Posterior vena cava (tissue), 2 donors: ENCODE data around the gene ASB18. TPM values are rescaled to one million over a fixed set of nuclear protein-coding genes. Genes with fewer than 3 reads are reported as not detected.

ENCODE experiments used
- DNase-seq: peaks from one replicate; pipeline ENCODE4 v3.0.0-alpha.2; 2020; ENCODE audit warnings: low spot score
- intact Hi-C, 2 donors: fragments of 100-400 bp; cut with DNase I; formaldehyde crosslinking; loops; one replicate each; pipeline versions ENCODE4 v1.14.1 to v1.14.2; 2022 to 2023
- total RNA-seq, 2 donors: library from RNA; stranded (reverse); fragmentation: NEBNext Ultra II Directional; extraction: Animal tissue kit (Norgen Biotek cat#: 25700); gene quantifications; one replicate each; pipeline ENCODE4 v1.2.1, GENCODE V29; 2021
- donor health status: DM: yes; HTN: yes; CAD: no.
- donor health status: DM: yes; HTN: yes; CAD: no.

Gene ASB18
- total RNA-seq, 2 donors from 2014 or later = not detected

DNA sequence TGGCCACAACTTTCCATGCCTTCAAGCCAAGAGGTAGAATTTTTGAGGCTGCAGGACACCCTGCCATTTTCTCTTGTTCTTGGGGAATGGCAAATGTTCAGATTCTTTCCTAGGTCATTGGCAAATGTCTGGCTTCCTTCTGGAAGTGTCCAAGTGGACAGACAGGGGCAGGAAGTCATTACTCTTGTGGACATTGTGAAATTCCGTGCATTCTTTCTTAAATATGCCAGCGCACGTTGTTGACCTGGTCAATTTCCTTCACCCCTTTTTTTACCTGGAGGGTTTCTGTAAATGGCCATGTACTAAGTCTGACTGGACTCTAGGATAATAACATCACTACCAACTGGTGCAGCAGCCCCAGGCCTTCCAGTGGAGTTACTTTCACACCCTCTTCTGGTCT is 13.9 kb downstream of the ASB18 start:
- DNase-seq = no peak
- intact Hi-C loops = no loop called here

DNA sequence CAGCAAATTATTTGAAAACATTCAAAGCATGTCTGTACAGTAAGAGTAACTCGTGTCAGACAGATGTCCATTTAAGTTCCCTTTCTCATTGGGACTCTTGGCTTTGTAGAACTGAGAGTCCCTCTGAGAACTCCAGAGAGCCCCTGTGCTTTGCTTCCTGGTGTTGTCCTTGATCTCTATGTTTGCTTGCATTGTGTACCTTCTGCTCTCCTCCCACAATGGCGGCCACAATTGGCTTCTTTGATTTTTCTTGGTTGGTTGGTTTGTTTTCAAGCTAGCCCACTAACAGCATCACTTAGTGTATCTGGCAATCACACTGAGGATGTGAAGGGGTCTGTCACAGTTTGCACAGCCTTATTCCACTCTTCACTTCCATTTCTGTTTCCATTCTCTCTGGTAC is 15.1 kb downstream of the ASB18 start:
- no peak for DNase-seq
- intact Hi-C loops = no loop called here

DNA sequence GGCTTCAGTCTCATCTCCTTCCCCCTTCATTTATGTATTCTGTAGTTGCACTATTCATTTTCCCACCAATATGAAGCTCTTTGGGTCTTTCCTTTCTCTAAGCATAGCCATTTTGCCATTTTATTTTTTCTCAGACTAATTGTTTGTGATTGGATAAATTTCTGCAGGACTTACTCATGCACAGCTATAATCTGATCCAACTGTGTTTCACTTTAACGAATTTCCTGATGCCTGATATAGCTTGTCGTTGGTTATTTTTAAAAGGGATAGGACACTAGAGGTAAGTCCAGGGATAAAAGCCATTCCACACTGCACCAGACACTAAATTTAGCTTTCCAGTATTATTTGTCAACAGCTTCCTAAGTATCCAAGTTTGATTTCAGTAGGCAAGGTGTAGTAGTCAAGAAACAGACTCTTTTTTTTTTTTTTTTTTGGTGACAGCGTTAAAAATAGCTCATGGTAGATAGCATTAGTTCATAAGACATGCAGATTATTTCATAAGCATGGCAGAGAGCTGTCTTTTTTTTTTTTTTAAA is 17.4 kb downstream of the ASB18 start:
- intact Hi-C loops = no loop called here
- no peak for DNase-seq

DNA sequence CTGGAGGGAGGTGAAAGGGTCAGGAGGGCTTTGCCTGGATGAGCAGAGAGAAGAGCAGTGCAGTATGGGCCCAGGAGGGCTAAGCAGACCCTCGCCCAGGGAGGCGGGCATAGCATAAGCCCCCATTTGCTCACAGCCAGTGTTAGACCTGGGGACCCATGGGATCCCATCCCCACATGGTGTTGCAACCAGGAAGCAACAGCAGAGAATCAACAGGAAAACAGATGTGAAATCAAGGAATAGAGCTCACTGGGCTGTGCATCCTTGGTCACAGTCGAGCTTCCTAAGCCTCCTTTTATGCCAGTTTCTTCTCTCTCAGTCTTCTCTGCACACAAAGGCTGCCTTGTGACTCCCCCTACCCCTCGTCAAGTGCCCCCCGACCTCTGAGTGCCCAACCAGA is 19.9 kb downstream of the ASB18 start:
- DNase-seq = no peak

DNA sequence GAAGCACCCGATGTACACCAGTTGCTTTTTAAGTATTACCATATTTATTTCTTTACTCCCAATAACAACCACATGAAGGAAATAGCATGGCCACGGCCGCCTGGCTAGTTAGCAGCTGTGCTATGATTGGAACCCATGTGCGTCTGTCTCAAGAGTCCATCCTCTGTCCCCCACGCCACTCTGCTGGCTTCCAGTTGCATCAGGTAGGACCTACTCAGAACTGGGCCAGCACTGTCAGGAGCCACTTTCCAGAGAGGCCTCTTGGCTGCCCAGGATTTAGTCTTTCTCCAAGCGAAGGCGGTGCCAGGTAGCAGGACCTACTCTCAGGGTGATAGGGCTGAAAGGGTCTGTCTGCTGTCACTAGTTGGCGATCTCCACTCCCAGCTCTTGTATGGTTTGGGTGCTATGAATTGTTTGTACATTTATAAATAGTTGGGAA is 22.1 kb downstream of the ASB18 start:
- intact Hi-C loops = no loop called here
- DNase-seq = no peak

More for the DNA sequence above, 19.9 kb downstream of the ASB18 start:
- intact Hi-C loops = no loop called here

DNA sequence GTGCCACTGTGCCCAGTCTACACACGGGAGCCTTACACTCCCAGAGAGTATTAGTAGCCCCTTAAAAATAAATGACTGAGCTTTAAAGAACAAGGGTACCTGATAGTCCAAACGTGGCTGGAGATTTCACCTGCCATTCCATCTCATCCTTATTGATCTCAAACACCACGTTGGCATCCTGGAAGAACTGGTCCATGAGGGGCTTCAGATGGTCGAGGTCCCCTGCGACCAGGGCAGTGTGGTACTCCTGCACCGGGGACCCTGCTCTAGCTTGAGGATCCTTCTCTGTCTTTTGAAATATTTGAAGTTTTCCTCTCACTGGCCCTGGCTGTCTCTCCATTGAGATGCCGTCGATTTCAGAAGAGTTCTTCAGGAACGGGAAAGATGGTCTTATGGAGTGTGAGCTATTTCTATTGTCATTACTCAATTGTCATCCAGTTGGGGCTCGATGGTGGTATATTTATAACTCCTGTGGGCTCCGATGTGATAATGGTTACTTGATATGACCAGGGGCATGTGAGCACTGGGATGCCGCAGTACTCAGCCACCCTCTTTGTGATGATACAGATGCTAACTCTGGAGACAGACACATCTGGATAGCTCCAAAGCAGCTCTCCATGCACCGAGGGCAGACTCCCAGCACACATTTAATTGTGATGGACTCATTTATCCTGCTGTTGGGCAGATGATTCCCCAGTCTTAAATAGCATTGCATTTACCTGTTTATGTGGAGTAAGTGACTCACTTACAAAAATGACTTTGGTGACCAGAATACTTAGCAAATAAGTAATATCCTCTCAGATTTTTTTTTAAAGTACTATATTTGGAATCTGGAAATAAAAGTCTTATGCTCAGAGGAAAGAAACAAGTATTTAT is 22.8 kb downstream of the ASB18 start:
- intact Hi-C loops = no loop called here
- DNase-seq = no peak

DNA sequence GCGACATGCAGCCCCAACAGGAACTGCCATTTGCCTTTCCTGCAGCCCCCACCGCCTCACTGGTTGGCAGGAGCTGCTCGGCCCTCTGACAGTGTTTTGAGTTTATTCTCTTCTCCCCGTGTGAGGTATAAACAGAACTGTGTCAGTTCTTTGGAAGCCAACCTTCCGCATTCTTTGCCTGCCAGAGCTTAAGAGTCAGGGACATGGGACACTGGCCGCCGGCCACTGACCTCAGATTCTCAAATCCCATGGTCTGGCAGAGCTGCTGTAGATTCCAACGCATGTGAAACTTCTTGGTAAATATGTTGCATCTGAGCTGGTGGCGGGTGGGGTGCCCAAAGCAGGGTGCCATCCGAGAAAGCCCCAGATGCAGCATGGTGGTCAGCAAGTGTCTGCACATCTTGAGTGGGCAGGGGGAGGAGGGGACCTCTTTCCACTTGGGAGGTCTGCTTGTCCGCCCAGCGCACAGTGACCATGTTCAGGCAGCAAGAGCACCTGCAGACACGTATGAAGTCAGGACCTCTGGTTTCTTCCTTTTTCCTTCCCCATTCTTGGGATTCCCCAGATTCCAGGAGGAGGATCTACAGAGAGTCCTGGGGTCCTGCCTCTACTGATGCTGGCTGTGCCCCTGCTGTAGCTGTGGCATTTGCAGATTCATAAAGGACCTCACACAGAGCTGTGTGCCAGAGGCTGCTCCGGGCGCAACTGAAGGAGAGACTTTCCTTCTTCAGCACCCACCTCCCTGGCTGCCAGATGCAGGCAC is 23.8 kb downstream of the ASB18 start:
- intact Hi-C loops = no loop called here
- DNase-seq = no peak

DNA sequence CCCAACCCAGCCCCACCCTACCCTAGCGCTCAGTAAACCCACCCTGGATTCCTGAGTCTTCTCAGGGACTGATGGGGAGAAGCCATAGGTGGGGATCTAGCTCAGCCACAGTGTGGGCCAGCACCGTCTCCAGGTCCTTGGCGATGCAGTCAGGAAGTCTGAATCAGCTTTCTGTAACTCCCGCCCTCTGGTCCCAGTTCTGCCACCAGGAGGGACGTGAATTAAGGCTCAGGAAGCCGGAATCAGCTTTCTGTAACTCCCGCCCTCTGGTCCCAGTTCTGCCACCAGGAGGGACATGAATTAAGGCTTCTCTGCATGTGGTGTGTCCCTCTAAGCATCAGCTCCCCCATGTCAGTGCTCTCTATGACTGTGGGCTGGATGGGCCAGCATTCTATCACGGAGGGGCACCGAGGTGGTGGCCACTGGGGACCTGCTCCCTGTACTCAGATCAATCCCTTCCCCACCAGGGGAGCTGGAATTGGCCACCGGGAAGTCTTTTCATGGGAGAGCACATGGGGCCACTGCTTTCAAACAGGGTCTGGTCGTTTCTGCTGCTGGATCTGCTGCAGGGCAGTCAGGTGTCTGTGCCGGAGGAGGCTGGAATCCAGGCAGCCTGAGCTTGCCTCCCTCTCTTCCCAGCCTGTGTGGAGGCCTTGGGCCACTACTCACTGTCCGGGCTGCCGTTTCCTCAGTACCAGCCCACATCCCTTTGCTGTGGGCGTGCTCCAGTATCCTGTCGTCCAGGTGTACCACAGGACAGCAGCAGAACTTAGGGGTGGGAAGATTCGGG is 24.7 kb downstream of the ASB18 start:
- intact Hi-C loops = no loop called here
- no peak for DNase-seq

DNA sequence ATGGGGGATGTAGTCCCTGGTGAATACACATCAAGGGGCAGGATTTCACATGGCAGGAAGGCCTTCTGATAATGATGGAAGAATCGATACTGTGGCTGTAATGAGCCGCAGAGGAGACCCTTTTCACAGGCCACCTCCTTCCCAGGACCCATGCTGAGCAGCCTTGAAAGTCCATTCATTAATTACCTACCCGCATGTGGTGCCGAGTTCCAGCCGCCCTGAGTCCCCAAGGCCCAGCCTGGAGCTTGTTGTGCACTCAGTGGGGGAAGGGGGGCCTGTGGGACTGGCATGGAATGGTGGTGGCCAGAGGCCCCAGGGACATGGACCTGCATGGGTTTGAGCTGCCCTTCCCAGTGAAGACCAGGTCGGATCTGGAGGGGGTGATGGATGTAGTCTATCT is 25.5 kb downstream of the ASB18 start:
- intact Hi-C loops = no loop called here

DNA sequence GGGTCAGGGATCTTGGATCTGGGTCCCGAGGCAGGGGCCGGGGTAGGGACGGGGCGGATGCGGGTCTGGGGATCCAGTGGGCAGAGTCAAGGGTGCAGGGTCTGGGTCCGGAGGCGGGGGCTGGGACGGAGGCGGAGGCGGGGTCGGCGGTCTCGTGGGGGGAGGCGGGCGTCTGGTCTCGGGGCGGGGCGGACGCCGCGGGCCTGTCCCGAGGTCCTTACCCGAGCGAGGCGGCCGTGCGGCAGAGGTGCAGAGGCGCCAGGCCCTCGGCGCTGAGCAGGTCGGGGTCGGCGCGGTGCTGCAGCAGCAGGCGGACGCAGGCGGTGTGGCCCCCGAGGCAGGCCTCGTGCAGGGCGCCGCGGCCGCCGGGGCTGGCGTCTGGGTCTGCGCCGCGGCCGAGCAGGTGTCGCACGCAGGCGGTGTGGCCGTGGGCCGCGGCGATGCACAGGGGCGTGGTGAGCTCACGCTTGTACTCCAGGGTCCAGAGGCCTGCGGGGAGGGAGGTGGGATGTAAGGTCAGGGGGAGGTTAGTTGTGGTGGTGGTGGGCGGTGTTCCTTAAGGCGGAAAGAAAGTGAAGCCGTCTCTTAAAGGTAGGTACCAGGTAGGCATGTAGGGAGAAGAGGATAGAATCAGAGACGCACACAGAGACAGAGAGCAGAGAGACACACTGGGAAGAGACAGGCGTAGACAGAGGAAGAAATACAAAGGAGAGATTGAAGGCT is 26.6 kb downstream of the ASB18 start:
- intact Hi-C loops = no loop called here
- no peak for DNase-seq

More for the DNA sequence above, 25.5 kb downstream of the ASB18 start:
- no peak for DNase-seq

DNA sequence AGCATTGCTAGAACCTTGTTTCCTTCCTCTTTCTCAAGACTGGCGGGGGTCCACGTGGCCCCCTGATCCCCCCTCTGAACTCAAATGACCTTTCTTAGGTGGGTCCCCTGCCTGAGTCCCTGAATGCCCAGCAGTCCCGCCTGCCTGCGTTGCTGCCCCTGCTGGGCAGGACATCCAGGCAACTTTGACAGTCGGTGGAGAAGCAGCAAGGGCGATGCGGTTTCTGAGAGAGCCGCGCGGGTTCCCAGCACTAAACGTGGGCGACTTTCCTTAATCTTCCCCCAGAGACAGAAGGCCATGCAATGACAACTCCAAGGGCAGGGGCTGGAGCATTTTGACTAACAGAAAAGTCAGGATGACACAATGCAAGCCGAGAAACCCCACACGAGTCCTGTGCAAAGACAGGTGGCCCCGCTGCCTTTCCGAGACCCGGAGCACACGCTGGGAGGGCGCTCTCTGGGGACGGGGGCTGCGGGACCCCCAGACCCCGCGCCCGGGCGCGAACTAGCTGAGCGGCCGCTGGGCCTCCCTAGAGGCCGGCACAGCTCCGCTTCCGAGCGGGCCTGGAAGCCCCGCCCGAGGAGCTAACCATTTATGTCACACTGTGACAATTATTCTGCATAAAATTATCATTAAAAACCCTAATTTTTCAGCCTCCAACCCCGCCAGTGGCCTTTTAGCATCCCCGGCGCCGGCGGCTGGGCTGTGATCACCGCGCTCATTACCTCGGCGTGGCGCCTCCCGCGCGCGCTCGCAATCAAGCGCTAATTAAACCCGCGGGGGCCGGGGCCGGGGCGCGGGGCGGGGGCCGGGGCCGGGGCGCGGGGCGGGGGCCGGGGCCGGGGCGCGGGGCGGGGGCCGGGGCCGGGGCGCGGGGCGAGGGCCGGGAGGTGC is 27.4 kb downstream of the ASB18 start:
- intact Hi-C loops = no loop called here
- no peak for DNase-seq

DNA sequence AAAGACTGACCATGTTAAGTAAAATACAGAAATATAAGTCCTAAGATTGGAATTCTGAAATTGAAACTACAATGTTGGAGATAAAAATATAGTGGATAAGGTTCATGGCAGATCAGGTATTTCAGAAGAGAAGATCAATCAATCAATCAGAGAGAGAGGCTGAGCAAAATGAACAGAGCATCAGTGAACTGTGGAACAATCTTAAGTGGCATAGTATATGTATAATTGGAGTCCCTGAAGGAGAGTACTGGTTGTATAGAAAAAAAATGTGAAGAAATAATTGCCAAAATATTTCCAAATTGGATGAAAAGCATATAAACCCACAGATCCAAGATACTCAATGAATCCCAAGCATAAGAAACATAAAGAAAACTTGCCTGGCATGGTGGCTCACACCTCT is 35.0 kb downstream of the ASB18 start:
- intact Hi-C loops = no loop called here
- no peak for DNase-seq

DNA sequence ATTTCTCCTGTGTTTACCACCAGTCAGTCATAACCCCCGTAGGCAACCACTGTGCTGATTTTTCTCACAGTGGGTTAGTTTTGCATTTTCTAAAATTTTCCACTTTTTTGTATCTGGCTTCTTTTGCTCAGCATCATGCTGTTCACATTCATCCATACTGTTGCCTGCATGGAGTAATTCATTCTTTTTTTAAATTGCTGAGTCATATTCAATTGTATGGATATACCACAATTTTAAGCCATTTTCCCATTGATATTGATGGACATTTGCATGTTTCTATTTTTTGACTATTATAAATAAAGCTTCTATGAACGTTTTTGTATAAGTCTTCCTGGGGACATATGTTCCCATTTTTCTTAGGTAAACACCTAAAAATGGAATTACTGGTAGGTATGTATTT is 40.5 kb downstream of the ASB18 start:
- no peak for DNase-seq
- intact Hi-C loops = no loop called here

DNA sequence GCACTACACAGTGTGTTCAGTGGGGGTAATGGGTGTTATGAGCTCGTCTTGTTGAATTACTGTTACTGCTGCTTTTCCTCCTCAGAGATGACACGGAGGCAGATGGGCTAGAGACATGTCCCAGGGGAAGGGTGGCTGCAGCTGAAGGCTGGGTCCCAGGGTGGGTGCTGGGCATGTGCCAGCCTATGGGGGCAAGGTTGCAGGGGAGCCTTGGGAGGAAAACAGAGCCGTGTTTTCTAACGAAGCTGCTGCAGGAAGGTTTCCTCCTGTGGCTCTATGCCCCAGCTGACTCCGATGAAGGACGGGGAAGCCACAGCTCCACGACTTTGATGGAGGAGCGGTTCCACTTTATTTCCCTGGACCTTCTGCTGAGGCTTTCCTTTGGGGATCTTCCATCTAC is 42.4 kb downstream of the ASB18 start:
- intact Hi-C loops = no loop called here
- DNase-seq = no peak

DNA sequence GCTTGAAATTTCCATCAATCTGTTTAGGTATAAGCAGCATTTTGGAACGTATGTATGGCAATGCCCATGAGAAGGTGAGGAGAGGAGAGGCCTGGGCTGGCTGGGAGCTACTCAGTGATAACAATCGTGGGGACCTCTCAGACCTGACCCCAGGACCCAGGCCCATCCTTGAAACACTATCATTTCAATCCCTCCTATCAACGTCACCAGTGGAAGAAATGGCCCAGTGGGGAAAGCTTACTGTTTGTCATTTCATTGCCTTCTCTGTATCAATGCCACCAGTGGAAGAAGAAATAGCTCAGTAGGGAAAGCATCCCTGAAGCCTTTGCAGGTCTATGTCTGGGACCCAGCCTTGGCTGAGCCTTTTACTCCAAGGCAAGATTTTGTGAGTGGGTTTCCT is 44.8 kb downstream of the ASB18 start:
- DNase-seq = no peak
- intact Hi-C loops = no loop called here

DNA sequence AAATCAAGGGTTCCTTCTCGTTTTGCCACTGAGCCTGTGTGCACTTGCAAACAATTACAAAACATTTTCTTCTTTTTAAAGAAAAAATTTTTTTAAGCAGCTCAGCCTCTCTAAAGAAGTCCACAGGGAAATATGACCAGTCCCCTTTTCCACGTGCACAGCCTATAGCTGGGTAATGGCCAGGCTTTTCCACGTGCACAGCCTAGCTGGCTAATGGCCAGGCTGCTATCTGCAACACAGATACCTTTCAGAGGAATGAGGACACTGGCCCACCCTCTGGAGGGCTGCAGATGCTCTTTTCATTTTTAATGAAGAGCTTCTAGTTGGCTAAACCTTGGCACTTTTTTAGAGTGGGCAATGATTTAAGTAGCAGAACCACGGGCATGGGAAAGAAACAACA is 46.3 kb downstream of the ASB18 start:
- intact Hi-C loops = no loop called here
- DNase-seq = no peak

DNA sequence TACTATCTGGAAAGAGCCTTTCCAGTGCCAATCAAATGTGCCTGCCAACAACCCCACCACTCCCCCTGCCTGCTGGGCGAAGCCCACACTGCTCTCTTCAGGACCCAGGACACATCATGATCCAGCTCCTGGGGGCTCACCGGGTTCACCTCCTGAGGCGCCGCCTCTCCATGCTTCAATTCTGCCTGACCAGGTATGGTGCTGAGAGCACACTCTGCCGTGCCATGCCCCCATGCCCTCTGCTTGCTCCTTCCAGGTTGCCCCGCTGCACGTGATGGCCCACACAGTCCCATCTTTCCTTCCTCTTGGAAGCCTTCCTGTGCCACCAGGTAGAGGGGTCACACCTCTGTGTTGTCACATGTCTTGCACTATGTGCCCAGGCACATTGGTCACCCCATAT is 47.5 kb downstream of the ASB18 start:
- no peak for DNase-seq
- intact Hi-C loops = loop anchor here in 1 of 2 donors (1.0 kb wide), 1 partner anchor 9 kb away; no protein-coding TSS in a partner anchor

DNA sequence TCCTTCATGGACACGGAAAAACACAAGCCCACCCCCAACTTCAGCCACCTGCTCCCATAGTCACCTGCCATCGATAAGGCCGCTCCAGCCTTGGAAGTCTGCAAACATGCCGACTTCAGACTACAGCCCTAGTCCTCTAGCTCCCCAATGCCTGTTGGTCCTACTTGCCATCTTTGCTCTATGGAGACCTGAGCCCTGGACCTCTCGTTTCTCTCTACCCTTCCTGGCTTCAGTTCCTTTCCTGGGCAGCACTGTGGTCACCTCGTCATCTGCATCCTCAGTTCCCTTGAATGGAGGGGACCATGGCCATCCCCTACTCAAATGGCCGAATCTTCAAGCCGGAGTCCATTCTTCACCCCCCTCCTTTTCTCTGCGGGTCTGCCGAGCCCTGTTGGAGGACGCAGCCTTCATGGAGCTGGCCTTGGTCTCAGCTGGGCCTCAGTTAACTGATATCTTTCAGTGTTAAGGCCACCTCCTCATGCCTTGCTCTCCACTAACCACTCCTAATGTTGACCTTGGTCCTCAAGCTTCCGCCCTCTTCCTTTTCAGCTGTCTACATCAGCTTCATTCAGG is 48.4 kb downstream of the ASB18 start:
- no peak for DNase-seq
- intact Hi-C loops = loop anchor here in 1 of 2 donors (1.0 kb wide), 1 partner anchor 9 kb away; no protein-coding TSS in a partner anchor
